Activated naive CD4-positive, alpha-beta T cell treated with anti-CD3 and anti-CD28 coated beads, Interleukin-2, amount 50 U/mL, for 24 hours (primary cell): ENCODE measurements around the gene BZW2.
"Not testable (repeated sequence)": the region's sequence is repeated elsewhere in the genome, so short reads cannot be mapped to it uniquely, and the experiment has no call there.

Experiments
- H3K27ac Mint-ChIP-seq: one replicate; pipeline ENCODE4 v1.8.0; 2021; ENCODE audit warnings: mild to moderate bottlenecking, mixed read lengths
- H3K27me3 Mint-ChIP-seq: one replicate; pipeline ENCODE4 v1.8.0; 2021; ENCODE audit warnings: mixed read lengths
- H3K36me3 Mint-ChIP-seq: one replicate; pipeline ENCODE4 v1.8.0; 2021; ENCODE audit warnings: mixed read lengths
- H3K4me1 Mint-ChIP-seq: one replicate; pipeline ENCODE4 v1.8.0; 2021; ENCODE audit warnings: mixed read lengths
- H3K4me3 Mint-ChIP-seq: one replicate; pipeline ENCODE4 v1.8.0; 2021; ENCODE audit warnings: mild to moderate bottlenecking, mixed read lengths
- H3K9me3 Mint-ChIP-seq: one replicate; pipeline ENCODE4 v1.8.0; 2021; ENCODE audit warnings: mixed read lengths

BZW2 gene

DNA sequence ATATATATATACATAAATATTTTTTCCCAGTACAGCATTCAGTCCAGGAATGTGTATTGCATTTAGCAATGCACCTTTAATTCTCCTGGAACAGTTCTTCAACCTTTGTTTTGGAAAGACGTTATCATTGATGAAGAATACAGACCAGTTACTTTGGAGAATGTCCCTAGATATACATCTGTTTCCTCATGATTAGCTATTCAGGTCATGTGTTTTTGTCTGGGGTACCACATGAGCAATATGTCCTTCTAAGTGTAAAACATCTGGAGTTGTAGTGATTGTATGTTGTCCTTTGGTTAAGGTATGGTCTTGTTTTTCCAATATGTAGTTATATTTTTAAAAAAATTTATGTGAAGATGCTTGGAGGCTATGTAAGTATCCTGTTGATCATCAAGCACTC is 10.2 kb downstream of the BZW2 start:
- H3K27ac Mint-ChIP-seq: no peak overlapping the region
- H3K4me3 Mint-ChIP-seq: no peak overlapping the region
- H3K36me3 Mint-ChIP-seq: peaks cover 16% of the 10 kb centered on the region
- H3K9me3 Mint-ChIP-seq: no peaks in the 10 kb centered on the region
- H3K27me3 Mint-ChIP-seq: no peaks in the 10 kb centered on the region
- peaks cover 57% of the 10 kb centered on the region for H3K4me1 Mint-ChIP-seq

DNA sequence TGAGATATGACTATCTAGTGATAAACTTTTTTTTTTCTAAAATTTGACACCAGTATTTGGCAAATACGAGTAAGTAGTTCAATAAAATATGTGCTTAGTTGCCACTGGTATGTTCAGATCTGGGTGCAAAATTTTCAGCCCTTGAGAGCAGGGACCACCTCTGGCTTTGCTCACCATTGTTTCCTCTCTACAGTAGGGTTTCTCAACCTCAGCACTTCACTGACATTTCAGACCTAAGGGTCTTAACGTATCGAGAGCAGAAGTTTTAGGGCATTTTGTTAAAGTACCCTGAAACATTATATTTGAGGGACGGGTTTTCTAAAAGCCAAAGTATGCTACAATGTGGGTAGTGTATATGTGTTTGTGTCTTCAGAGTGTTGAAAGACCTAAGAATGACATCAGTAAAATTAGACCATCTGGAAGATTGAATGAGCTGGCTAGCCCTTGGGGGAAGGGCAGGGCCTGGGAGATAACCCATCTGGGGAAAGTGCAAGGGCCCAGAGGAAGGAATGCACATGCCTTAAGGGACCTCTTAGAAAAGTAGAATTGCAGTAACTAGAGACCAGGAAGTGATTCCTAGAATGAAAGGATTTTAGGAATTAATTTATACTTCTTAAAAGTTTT is 11.8 kb downstream of the BZW2 start:
- H3K27me3 Mint-ChIP-seq: no peaks in the 10 kb centered on the region
- H3K36me3 Mint-ChIP-seq: peaks cover 16% of the 10 kb centered on the region
- H3K9me3 Mint-ChIP-seq: no peaks in the 10 kb centered on the region
- H3K4me1 Mint-ChIP-seq: peaks cover 54% of the 10 kb centered on the region
- no peak overlapping the region for H3K4me3 Mint-ChIP-seq
- no peak overlapping the region for H3K27ac Mint-ChIP-seq

DNA sequence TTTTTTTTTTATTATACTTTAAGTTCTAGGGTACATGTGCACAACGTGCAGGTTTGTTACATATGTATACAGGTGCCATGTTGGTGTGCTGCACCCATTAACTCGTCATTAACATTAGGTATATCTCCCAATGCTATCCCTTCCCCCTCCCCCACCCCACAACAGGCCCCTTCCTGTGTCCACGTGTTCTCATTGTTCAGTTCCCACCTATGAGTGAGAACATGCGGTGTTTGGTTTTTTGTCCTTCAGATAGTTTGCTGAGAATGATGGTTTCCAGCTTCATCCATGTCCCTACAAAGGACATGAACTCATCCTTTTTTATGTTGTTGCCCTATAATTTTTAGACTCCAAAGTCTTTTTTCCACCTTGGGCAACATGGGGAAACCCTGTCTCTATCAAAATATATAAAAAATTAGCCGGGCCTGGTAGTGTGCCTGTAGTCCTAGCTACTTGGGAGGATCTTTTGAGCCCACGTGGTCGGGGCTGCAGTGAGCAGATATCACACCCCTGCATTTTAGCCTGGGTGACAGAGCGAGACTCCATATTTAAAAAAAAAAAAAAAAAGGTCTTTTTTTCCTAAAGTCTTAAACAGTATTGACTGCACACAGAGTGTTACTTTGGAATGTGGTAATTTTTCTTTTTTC is 14.0 kb downstream of the BZW2 start:
- H3K27ac Mint-ChIP-seq, H3K27me3 Mint-ChIP-seq, H3K4me3 Mint-ChIP-seq, H3K9me3 Mint-ChIP-seq: not testable (repeated sequence)
- Mint-ChIP-seq H3K4me1 (peaks cover 53% of the 10 kb centered on the region), H3K36me3 (peaks cover 12% of the 10 kb centered on the region)

DNA sequence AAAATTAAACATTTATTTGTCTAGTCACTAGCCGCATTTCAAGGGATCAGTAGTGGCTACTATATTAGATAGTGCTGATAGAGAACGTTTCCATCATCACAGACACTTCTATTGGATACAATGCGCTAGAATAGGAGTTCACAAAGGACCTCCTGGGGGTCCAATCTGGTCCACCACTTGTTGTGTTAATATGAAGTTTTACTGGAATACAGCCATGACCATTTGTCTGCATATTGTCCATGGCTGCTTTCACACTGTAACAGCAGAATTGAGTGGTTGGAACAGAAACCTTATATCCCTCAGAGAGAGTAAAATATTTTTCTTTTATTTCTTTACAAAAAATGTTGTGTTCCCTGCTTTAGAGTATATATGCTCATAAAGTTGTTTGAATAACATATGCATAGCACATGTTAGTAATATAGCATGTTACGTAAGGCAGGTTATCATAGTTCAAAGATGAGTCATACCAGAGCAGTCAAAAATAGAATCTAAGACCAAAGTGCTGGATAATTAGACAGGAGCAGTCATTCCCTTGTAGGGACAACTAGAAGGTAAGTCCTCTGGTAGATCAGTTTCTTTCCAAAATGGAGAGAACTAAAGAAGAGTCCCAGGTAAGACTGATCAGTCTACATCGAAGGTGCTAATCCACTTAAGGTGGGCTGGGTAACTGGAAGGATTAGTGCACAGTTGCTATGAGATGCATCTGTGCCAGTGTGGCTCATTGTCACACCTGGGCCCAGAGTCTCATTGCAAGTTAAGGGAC is 14.9 kb downstream of the BZW2 start:
- no peaks in the 10 kb centered on the region for H3K27me3 Mint-ChIP-seq
- peak overlapping the region; percentile 21 for H3K27ac Mint-ChIP-seq
- no peaks in the 10 kb centered on the region for H3K9me3 Mint-ChIP-seq
- H3K4me3 Mint-ChIP-seq: peak overlapping the region; percentile 12
- peaks cover 15% of the 10 kb centered on the region for H3K36me3 Mint-ChIP-seq
- H3K4me1 Mint-ChIP-seq: peaks cover 50% of the 10 kb centered on the region

DNA sequence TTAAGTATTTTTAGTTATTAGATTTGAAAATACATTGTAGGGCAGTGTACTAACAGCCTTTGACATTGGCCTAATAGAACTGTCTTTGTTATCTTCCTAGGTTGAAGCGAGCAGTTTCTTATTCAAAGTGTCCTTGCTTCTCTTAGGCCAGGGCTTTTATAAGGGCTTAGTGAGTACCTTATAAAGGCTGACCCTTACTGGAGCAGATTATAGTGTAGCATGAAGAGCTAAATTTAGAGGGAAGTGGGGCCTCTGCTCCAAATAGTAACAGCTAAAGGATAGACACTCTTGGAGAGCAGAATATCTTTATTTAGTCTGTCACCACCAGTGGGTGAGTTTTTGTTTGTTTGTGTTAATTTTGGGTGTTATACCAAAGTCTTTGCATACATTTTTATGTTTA is 15.9 kb downstream of the BZW2 start:
- Mint-ChIP-seq H3K27ac (no peak overlapping the region), H3K4me3 (no peak overlapping the region), H3K9me3 (no peaks in the 10 kb centered on the region), H3K4me1 (peaks cover 45% of the 10 kb centered on the region), H3K27me3 (no peaks in the 10 kb centered on the region), H3K36me3 (peaks cover 15% of the 10 kb centered on the region)

DNA sequence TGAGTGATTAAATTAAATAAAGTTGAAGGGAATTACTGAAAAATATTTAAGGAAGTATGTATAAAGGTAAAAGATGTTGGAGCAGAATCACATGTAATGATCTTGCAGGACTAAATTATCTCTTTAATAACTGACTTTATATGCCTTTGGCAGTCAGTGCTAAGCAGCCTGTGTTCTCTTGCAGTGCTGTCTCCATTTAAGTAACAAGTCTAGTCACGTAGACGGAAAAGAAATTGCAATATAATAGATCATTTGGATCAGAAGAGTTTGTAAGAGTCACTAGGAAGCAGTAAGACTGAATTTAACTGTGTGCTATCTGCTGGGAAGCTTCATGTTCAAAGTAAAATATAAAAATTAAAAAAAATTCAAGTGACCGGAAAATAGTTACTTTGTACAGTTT is 21.4 kb downstream of the BZW2 start:
- H3K9me3 Mint-ChIP-seq: peaks cover 5% of the 10 kb centered on the region
- H3K36me3 Mint-ChIP-seq: peaks cover 40% of the 10 kb centered on the region
- H3K27me3 Mint-ChIP-seq: no peaks in the 10 kb centered on the region
- H3K4me3 Mint-ChIP-seq: no peak overlapping the region
- no peak overlapping the region for H3K27ac Mint-ChIP-seq
- peaks cover 52% of the 10 kb centered on the region for H3K4me1 Mint-ChIP-seq

DNA sequence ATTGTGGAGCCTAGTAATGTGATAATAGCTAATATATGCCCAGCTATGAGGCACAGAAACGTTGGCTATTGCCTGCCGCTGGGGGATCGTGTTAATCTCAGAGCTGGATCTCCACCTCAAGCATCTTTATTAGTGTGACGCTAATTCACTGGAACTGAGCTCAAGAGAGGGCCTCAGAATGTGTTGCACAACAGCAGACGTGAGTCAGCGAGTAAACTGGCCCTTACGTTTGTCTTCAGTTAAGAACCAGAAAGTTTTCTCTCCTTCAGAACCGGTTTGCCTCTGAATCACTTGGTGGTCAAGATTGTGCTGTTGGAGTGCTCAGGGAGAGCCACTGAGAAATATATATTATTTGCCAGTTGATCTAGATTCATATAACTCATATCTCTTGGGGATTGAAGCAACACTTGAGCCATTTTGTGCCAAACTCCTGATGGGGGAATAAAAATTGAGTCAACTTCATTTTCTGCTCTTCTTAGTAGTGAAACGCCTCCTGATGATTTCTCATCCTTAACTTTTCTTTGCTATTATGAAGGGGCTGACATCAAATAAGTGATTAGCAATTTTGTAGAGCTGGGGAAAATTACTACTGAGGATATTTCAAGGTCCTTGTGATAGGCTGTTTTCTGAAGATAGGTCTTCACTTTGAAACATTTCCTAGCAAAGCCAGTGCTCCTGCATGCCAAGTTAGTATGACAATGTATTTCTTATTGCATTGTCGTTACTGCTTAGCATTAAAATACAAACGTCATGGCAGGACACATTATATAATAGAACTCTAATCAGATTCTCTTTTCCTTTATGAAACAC is 22.3 kb downstream of the BZW2 start:
- Mint-ChIP-seq H3K4me3 (no peak overlapping the region), H3K4me1 (peaks cover 47% of the 10 kb centered on the region), H3K36me3 (peaks cover 44% of the 10 kb centered on the region), H3K9me3 (peaks cover 5% of the 10 kb centered on the region), H3K27ac (peak overlapping the region; percentile 70), H3K27me3 (no peaks in the 10 kb centered on the region)

DNA sequence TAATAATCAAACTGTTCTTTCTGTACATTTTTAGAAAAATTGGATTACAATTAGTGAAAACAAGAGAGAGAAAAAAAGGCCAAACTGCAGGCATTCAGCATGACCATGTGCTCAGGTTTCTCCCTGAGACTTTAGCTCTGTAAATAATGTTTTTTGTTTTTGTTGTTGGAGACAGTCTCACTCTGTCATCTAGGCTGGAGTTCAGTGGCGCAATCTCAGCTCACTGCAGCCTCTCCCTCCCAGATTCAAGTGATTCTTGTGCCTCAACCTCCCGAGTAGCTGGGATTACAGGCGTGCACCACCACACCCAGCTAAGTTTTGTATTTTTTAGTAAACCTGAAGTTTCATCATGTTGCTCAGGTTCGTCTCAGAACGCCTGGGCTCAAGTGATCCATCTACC is 23.0 kb downstream of the BZW2 start:
- Mint-ChIP-seq H3K36me3 (peaks cover 44% of the 10 kb centered on the region), H3K27me3 (no peaks in the 10 kb centered on the region), H3K4me3 (no peak overlapping the region), H3K27ac (no peak overlapping the region), H3K9me3 (peaks cover 5% of the 10 kb centered on the region), H3K4me1 (peaks cover 46% of the 10 kb centered on the region)

DNA sequence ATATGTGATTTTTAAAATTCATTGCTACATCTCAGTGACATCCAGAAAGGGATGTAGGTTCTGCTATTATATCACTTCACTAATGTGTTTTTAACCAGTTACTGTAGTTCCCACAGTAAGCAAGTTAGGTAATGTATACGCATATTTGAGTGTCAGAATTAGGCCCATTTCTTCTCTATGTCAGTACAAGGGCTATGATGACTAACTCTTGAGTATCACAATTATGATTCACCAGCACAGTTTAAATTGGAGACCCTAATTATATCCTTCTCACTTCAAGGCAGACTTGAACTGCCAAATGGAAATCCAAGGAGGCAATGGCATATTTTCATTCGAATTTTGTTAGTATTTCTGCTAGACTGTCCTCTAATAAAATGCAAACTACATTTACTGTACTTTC is 23.6 kb downstream of the BZW2 start:
- Mint-ChIP-seq H3K36me3 (peaks cover 42% of the 10 kb centered on the region), H3K27ac (no peak overlapping the region)

DNA sequence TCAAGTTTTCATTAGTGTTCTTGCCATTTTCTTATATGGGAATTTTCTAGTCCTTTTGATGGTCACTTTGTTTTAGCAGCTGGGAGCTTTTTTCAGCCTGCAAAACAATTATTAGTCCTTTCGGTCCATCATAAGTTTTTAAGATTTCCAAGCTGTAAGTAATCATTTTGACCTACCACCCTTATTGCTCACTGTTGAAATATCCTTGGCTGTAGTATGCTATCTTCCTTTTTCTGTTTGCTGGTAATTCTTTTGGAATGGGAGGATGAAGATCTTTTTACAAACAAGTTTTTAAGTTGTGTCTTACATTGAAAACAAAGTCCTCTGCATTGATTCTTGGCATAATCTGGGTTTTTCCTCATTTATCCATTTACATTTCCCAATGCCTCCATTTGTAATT is 24.0 kb downstream of the BZW2 start:
- peak overlapping the region; percentile 9 for H3K4me3 Mint-ChIP-seq
- H3K9me3 Mint-ChIP-seq: peaks cover 5% of the 10 kb centered on the region
- H3K27ac Mint-ChIP-seq: no peak overlapping the region
- peaks cover 42% of the 10 kb centered on the region for H3K36me3 Mint-ChIP-seq
- no peaks in the 10 kb centered on the region for H3K27me3 Mint-ChIP-seq
- peaks cover 41% of the 10 kb centered on the region for H3K4me1 Mint-ChIP-seq

More for the DNA sequence above, 23.6 kb downstream of the BZW2 start:
- no peaks in the 10 kb centered on the region for H3K27me3 Mint-ChIP-seq
- H3K4me3 Mint-ChIP-seq: no peak overlapping the region
- peaks cover 41% of the 10 kb centered on the region for H3K4me1 Mint-ChIP-seq
- H3K9me3 Mint-ChIP-seq: peaks cover 5% of the 10 kb centered on the region

DNA sequence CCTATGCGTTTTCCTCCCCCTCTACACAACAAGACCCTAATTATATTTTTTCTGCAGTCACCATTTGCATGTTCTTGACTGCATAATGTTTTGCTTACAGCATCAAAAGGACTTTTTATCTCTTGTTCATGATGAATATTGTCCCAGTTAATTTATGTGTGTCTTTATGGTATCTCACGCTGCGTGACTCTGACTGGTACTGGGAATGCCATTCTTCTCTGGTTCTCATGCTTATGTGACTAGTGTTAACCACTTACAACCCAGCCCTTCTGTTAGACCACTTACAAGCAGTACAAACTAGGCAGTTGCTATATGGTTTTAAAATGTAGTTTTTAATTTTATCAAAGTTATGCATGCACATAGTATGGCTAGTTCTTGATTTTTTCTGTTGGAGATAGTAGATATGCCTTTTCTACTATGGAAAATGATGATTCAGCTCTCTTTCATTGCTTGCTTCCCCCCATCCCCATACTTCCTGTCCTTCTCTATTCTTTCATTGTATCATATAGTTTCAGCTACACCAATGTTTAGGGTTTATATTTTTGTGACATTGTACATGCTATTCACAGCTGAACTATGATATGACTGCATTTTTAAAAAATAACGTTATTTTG is 24.9 kb downstream of the BZW2 start:
- H3K27ac Mint-ChIP-seq: peak overlapping the region; percentile 51
- no peaks in the 10 kb centered on the region for H3K27me3 Mint-ChIP-seq
- peaks cover 36% of the 10 kb centered on the region for H3K36me3 Mint-ChIP-seq

DNA sequence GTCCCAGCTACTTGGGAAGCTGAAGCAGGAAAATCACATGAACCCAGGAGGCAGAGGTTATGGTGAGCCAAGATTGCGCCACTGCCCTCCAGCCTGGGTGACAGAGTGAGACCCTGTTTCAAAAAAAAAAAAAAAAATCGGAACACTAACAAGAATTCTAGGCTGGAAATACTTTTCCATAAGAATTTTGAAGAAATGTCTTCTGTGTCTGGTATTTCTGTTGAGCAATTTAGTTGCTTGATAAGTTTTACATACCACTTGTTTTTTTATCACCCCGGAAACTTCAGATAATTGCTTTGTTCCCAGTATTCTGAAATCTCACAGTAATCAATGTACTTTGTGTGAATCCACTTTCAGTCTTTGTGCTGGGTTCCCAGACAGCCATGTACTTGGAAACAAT is 25.8 kb downstream of the BZW2 start:
- Mint-ChIP-seq H3K9me3 (peaks cover 5% of the 10 kb centered on the region), H3K4me1 (peaks cover 36% of the 10 kb centered on the region), H3K27me3 (no peaks in the 10 kb centered on the region), H3K4me3 (no peak overlapping the region), H3K27ac (no peak overlapping the region), H3K36me3 (peaks cover 39% of the 10 kb centered on the region)

More for the DNA sequence above, 24.9 kb downstream of the BZW2 start:
- peaks cover 5% of the 10 kb centered on the region for H3K9me3 Mint-ChIP-seq
- peaks cover 36% of the 10 kb centered on the region for H3K4me1 Mint-ChIP-seq
- peak overlapping the region; percentile 4 for H3K4me3 Mint-ChIP-seq

DNA sequence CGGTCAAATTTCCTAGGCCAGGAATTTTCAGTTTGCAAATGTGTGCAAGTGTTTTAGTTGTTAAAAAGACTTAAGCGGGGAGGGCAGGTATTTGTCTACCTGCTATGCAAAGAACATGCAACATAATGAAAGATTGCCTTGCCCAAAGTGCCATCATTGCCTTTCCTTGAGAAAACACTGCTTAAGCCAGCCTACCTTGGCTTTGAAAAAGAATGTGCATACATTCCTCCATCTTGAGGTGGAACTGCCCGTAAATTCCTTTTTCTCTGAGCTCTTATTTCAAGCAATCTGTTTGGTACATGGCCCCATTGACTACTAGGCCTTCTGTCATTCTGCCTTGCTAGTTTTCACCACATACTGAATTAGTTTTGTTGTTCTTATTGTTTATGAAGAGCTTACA is 29.3 kb downstream of the BZW2 start:
- H3K9me3 Mint-ChIP-seq: peaks cover 5% of the 10 kb centered on the region
- no peak overlapping the region for H3K4me3 Mint-ChIP-seq
- H3K27me3 Mint-ChIP-seq: no peaks in the 10 kb centered on the region
- H3K36me3 Mint-ChIP-seq: peaks cover 37% of the 10 kb centered on the region
- H3K4me1 Mint-ChIP-seq: peaks cover 20% of the 10 kb centered on the region
- no peak overlapping the region for H3K27ac Mint-ChIP-seq

DNA sequence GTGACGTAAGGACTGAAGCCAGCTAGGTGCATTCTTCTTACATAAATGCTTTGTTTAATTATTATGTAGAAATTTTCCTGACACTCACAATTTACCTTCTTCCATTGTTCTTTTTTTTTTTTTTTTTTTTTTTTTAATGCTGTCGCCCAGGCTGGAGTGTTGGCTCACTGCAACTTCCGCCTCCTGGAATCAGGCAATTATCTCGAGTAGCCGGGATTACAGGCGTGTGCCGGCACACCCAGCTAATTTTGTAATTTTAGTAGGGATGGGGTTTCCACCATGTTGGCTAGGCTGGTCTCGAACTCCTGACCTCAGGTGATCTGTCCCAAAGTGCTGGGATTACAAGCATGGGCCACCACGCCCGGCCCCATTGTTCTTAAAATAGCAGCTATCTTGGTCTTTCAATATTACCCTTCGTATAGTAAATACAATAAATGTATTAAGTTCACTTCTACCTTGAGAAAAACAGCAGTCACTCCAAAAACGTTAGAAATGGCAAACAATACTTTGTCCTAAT is 32.1 kb downstream of the BZW2 start:
- Mint-ChIP-seq H3K36me3 (peaks cover 36% of the 10 kb centered on the region), H3K4me3 (no peak overlapping the region), H3K27ac (no peak overlapping the region), H3K9me3 (no peaks in the 10 kb centered on the region), H3K27me3 (no peaks in the 10 kb centered on the region), H3K4me1 (no peaks in the 10 kb centered on the region)
